Fibroblast of lung (primary cell): Measurements from ENCODE around the gene TMPO. TPM values are rescaled to one million over a fixed set of nuclear protein-coding genes. Genes with fewer than 3 reads are reported as not detected.
"Not testable (repeated sequence)": the region's sequence is repeated elsewhere in the genome, so short reads cannot be mapped to it uniquely, and the experiment has no call there.

Source experiments
- DNase-seq, 2 donors: peaks; one replicate each; pipeline versions ENCODE4 v3.0.0 to v3.0.0-alpha.2; 2010; ENCODE audit warnings: low read depth in 2 of 2
- H2AFZ ChIP-seq: 2 replicates; pipeline ENCODE4 v1.5.1; 2012; ENCODE audit warnings: low read length, control low read depth, inconsistent platforms
- H3K27ac ChIP-seq: 2 replicates; pipeline ENCODE4 v1.5.1; 2011; ENCODE audit warnings: low read length, control low read depth; ENCODE audit not compliant: insufficient read depth
- H3K27me3 ChIP-seq: 2 replicates; pipeline ENCODE4 v1.5.1; 2011; ENCODE audit warnings: mild to moderate bottlenecking, low read length; ENCODE audit not compliant: control insufficient read depth, insufficient read depth
- H3K36me3 ChIP-seq: 2 replicates; pipeline ENCODE4 v1.5.1; 2011; ENCODE audit warnings: low read length; ENCODE audit not compliant: control insufficient read depth, insufficient read depth
- H3K4me1 ChIP-seq: 2 replicates; pipeline ENCODE4 v1.5.1; 2011; ENCODE audit warnings: low read length; ENCODE audit not compliant: control insufficient read depth, insufficient read depth; ENCODE audit errors: extremely low read depth
- H3K4me2 ChIP-seq: 2 replicates; pipeline ENCODE4 v1.5.1; 2011; ENCODE audit warnings: low read length, control low read depth; ENCODE audit not compliant: insufficient read depth; ENCODE audit errors: extremely low read depth
- H3K4me3 ChIP-seq, 4 experiments: fragments of 200-600 bp in 1 of 4; sonication (generic) in 1 of 4; replicated peaks in 1 of 4; 2 replicates each; pipeline ENCODE4 v1.5.1; 2011 to 2016; ENCODE audit warnings: low read length in 4 of 4, low read depth in 3 of 4, mild to moderate bottlenecking in 3 of 4, control low read depth in 2 of 4, inconsistent platforms in 1 of 4, mixed read lengths in 1 of 4; ENCODE audit not compliant: insufficient read depth in 1 of 4; ENCODE audit errors: control extremely low read depth in 1 of 4
- H3K79me2 ChIP-seq: 2 replicates; pipeline ENCODE4 v1.5.1; 2012; ENCODE audit warnings: mild to moderate bottlenecking, low read length, inconsistent platforms; ENCODE audit not compliant: control insufficient read depth, insufficient read depth
- H3K9ac ChIP-seq: 2 replicates; pipeline ENCODE4 v1.5.1; 2011; ENCODE audit warnings: mild to moderate bottlenecking, low read length, control low read depth; ENCODE audit not compliant: insufficient read depth
- H3K9me3 ChIP-seq: 2 replicates; pipeline ENCODE4 v1.5.1; 2012; ENCODE audit warnings: low read depth, low read length; ENCODE audit not compliant: control insufficient read depth, insufficient read depth
- H4K20me1 ChIP-seq: 2 replicates; pipeline ENCODE4 v1.5.1; 2011; ENCODE audit warnings: low read length; ENCODE audit not compliant: control insufficient read depth, insufficient read depth; ENCODE audit errors: extremely low read depth
- EZH2 ChIP-seq: IDR thresholded peaks from 2 replicates; pipeline ENCODE4 v1.5.1; 2012; ENCODE audit warnings: low read length, control low read depth, mild to moderate bottlenecking; ENCODE audit errors: missing control alignments
- polyA plus RNA-seq, 2 donors: library from polyadenylated mRNA; depleted of rRNA in 1 of 2; stranded (reverse) in 1 of 2; unstranded in 1 of 2; fragments of >200 nt; gene quantifications; 2 replicates each; pipeline ENCODE4 v1.2.1, GENCODE V29; 2011 to 2012; ENCODE audit warnings: missing spikeins in 1 of 2
- total RNA-seq: library from RNA; depleted of rRNA; stranded (reverse); fragments of >200 nt; gene quantifications from 2 replicates; pipeline ENCODE4 v1.2.1, GENCODE V29; 2014
- TF ChIP-seq, protein P1 (sequence below), 2 donors: IDR thresholded peaks in 1 of 2; conservative IDR thresholded peaks in 1 of 2; 1 replicate in 1 of 2; 2 replicates in 1 of 2; pipeline ENCODE4 v1.5.1; 2011 to 2012; ENCODE audit warnings: low read length in 2 of 2, control low read depth in 1 of 2, inconsistent platforms in 1 of 2, low read depth in 1 of 2, mild to moderate bottlenecking in 1 of 2

The TMPO gene
- total and polyA plus RNA-seq, 2 donors (not counting 1 experiment from before 2014, with no cell fraction given) = 37.7 to 42.1 TPM

DNA sequence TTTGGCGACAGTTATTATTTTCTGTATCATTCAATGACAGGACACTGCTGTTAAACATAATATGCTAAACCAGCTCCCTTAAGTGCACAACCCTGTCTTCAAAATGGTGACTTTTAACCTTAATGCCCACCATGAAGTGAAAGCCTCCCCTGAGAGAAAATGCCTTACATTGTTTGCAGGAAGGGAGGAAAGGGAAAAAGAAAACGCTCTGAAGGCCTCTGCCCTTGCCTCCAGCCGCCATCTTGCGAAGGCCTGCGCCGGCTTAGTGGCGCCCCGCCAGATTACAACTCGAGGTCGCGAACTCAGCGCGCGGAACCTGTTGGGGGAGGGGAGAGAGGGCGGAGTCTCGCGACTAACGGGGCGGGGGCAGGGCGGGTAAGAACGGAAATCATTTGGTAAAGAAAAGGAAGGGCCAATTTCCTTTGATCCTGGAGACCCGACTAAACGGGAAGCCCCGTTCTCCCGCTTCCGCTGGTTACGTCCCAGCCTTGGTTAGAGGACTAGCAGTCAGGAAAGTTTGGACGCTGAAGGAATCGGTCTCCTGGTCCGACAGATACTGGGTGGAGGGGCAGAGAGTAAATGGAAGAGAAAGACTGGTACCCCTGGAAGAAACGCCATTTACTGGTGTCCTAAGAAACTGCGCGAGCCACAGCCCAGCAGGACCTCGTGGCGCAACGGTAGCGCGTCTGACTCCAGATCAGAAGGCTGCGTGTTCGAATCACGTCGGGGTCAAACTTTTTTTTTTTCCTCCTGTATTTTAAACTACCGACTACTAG lies 11.6 kb upstream of the TMPO start:
- no peaks in the 10 kb centered on the region for H3K36me3 ChIP-seq
- peak overlapping the region; percentile 70 to 93 (median 86) for H3K4me3 ChIP-seq
- H3K79me2 ChIP-seq = no peaks in the 10 kb centered on the region
- no peaks in the 10 kb centered on the region for H3K9me3 ChIP-seq
- no peaks in the 10 kb centered on the region for H4K20me1 ChIP-seq
- peak overlapping the region; percentile 94 for H3K9ac ChIP-seq
- H3K4me2 ChIP-seq = peak overlapping the region; percentile 98
- peak; percentile 87 to 96 for DNase-seq
- peak overlapping the region; percentile 99 for H2AFZ ChIP-seq
- H3K27me3 ChIP-seq = no peaks in the 10 kb centered on the region
- peaks cover 3% of the 10 kb centered on the region for H3K4me1 ChIP-seq
- peak overlapping the region; percentile 98 for H3K27ac ChIP-seq
- TF ChIP-seq, protein P1, sequence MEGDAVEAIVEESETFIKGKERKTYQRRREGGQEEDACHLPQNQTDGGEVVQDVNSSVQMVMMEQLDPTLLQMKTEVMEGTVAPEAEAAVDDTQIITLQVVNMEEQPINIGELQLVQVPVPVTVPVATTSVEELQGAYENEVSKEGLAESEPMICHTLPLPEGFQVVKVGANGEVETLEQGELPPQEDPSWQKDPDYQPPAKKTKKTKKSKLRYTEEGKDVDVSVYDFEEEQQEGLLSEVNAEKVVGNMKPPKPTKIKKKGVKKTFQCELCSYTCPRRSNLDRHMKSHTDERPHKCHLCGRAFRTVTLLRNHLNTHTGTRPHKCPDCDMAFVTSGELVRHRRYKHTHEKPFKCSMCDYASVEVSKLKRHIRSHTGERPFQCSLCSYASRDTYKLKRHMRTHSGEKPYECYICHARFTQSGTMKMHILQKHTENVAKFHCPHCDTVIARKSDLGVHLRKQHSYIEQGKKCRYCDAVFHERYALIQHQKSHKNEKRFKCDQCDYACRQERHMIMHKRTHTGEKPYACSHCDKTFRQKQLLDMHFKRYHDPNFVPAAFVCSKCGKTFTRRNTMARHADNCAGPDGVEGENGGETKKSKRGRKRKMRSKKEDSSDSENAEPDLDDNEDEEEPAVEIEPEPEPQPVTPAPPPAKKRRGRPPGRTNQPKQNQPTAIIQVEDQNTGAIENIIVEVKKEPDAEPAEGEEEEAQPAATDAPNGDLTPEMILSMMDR (conservative IDR thresholded peaks at IDR 0.05 in 1 of 2, IDR thresholded peaks at IDR 0.05 in 1 of 2; ENCODE audit: low read depth in 1 of 2, low read length in 2 of 2) = no peak
- no peak for TF ChIP-seq EZH2

DNA sequence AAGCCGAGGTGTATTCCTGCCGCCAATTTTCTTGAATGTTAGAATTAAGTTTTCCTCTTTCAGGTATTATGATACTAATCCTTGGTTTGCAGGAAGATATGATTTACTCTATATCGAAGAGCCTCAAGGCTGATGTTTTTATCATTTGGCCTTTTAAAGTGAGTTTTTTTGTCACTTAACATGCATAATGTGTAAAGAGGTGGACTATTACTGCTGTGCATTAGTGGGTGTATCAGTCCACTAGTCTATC lies 11.1 kb upstream of the TMPO start:
- H3K27ac ChIP-seq = peak overlapping the region; percentile 98
- H3K36me3 ChIP-seq = no peaks in the 10 kb centered on the region
- no peaks in the 10 kb centered on the region for H4K20me1 ChIP-seq
- TF ChIP-seq, protein P1 (conservative IDR thresholded peaks at IDR 0.05 in 1 of 2, IDR thresholded peaks at IDR 0.05 in 1 of 2; ENCODE audit: low read depth in 1 of 2, low read length in 2 of 2) = no peak
- no peak for TF ChIP-seq EZH2
- DNase-seq = no peak
- H3K9me3 ChIP-seq = no peaks in the 10 kb centered on the region
- peaks cover 3% of the 10 kb centered on the region for H3K4me1 ChIP-seq
- H3K4me3 ChIP-seq = peak overlapping the region; percentile 70 to 93 (median 86)
- no peaks in the 10 kb centered on the region for H3K27me3 ChIP-seq
- no peak overlapping the region for H3K9ac ChIP-seq
- peak overlapping the region; percentile 67 for H2AFZ ChIP-seq
- peak overlapping the region; percentile 85 for H3K4me2 ChIP-seq
- H3K79me2 ChIP-seq = no peaks in the 10 kb centered on the region

DNA sequence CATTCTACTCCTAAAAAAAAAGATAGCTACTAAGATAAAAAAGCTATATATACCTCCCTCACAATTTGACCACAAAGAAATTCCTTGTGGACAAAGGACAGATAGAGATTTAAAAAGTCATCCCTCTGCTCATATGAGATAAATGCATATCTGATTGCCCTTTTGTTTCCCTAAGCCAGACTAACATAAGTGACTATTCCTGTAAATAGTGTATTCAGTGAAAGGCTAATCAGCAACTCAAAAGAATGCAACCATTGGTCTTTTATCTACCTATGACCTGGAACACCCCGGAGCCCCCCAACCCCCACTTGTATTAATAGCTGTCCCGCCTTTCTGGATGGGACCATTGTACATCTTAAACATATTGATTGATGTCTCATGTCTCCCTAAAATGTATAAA lies 6.3 kb upstream of the TMPO start:
- no peaks in the 10 kb centered on the region for H3K36me3 ChIP-seq
- H3K27ac ChIP-seq = no peak overlapping the region
- no peaks in the 10 kb centered on the region for H3K9me3 ChIP-seq
- H3K4me2 ChIP-seq = no peak overlapping the region
- no peak overlapping the region for H2AFZ ChIP-seq
- no peak for TF ChIP-seq EZH2
- TF ChIP-seq, protein P1 (conservative IDR thresholded peaks at IDR 0.05 in 1 of 2, IDR thresholded peaks at IDR 0.05 in 1 of 2; ENCODE audit: low read depth in 1 of 2, low read length in 2 of 2) = no peak
- H3K9ac ChIP-seq = no peak overlapping the region
- peaks cover 8% of the 10 kb centered on the region for H3K79me2 ChIP-seq
- DNase-seq = no peak
- H3K27me3 ChIP-seq = no peaks in the 10 kb centered on the region
- H3K4me3 ChIP-seq = no peak overlapping the region
- H3K4me1 ChIP-seq = peaks cover 3% of the 10 kb centered on the region
- H4K20me1 ChIP-seq = no peaks in the 10 kb centered on the region

DNA sequence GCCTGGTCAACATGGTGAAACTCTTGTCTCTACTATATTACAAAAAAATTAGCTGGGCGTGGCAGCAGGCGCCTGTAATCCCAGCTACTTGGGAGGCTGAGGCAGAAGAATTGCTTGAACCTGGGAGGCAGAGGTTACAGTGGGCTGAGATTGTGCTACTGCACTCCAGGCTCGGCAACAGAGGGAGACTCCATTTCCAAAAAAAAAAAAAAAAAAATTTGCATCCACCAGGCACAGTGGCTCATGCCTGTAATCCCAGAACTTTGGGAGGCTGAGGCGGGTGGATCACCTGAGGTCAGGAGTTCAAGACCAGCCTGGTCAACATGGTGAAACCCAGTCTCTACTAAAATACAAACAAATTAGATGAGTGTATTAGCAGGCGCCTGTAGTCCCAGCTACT lies 3.6 kb upstream of the TMPO start:
- not testable (repeated sequence) for H4K20me1 ChIP-seq, H3K4me3 ChIP-seq, H3K4me1 ChIP-seq, H3K9me3 ChIP-seq, H2AFZ ChIP-seq, H3K9ac ChIP-seq, H3K27me3 ChIP-seq, H3K36me3 ChIP-seq, H3K27ac ChIP-seq, H3K4me2 ChIP-seq, DNase-seq
- peaks cover 28% of the 10 kb centered on the region for H3K79me2 ChIP-seq
